GM12874 (cell line): ENCODE data around the gene TXNDC2.

Source experiments
- TF ChIP-seq, protein P1 (sequence below): IDR thresholded peaks from 2 replicates; pipeline ENCODE4 v1.5.1; 2011; ENCODE audit warnings: low read depth, mild to moderate bottlenecking, control low read depth, low read length, moderate library complexity; ENCODE audit not compliant: insufficient read depth

TXNDC2 gene

GRCh38 chr18:9927392-9928063 is 41.8 kb downstream of the TXNDC2 start:
- TF ChIP-seq, protein P1, sequence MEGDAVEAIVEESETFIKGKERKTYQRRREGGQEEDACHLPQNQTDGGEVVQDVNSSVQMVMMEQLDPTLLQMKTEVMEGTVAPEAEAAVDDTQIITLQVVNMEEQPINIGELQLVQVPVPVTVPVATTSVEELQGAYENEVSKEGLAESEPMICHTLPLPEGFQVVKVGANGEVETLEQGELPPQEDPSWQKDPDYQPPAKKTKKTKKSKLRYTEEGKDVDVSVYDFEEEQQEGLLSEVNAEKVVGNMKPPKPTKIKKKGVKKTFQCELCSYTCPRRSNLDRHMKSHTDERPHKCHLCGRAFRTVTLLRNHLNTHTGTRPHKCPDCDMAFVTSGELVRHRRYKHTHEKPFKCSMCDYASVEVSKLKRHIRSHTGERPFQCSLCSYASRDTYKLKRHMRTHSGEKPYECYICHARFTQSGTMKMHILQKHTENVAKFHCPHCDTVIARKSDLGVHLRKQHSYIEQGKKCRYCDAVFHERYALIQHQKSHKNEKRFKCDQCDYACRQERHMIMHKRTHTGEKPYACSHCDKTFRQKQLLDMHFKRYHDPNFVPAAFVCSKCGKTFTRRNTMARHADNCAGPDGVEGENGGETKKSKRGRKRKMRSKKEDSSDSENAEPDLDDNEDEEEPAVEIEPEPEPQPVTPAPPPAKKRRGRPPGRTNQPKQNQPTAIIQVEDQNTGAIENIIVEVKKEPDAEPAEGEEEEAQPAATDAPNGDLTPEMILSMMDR: no peak

- TF ChIP-seq, protein P1: no peak
Observed at GRCh38 chr18:9928646-9929259, 43.0 kb downstream of the TXNDC2 start.

- TF ChIP-seq, protein P1: no peak
Observed at GRCh38 chr18:9930299-9930884, 44.6 kb downstream of the TXNDC2 start.

GRCh38 chr18:9931146-9931545 is 45.4 kb downstream of the TXNDC2 start:
- TF ChIP-seq, protein P1: no peak

DNA sequence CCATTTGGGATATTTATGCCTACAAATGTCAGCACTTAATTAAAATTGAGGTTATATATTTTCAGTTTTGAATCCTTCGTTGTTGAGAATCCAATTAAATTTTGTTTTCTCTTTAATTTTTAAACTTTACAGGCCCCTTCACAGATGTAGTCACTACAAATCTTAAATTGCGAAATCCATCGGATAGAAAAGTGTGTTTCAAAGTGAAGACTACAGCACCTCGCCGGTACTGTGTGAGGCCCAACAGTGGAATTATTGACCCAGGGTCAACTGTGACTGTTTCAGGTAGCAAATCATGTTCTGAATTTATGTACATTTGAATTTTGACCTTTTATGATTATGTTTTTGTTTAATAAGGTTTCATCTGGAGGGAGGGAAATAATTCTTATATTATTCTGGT is 45.9 kb downstream of the TXNDC2 start:
- TF ChIP-seq, protein P1: no peak

DNA sequence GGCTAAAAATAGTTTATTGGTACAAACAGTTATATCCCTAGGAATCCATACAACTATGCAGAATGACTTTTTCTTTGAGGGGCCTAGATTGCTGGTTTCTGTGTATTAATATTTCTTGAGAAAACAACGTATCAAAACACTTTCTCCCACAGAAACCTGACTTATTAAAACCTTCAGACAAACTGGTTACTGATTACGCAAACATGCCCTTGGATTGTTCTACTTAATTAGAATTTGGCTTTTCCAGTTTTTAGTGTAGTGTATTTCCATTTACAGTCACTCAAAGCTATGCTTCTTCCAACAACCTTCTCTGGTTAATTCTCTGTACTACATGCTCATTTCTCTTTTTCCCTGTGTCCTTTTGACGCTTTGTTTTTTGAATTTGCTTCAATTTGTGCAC is 48.1 kb downstream of the TXNDC2 start:
- TF ChIP-seq, protein P1: no peak

DNA sequence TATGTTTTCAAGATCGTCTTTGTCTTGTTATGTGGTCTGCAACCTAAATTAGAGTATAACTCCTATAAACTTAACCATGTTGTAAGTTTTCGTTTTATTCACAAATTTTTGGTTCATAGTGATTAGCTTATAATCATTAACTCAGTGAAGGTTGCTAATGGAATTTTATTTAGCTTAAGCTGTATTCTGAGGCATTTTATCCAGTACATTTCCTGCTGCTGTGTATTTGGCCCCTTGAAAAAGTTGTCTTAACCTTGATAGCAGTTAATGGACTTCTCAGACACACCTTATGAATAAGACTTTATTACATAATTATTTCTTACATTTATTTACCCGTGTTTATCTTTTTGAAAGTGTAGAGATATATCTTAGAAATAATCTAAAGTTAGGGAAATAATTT is 48.5 kb downstream of the TXNDC2 start:
- TF ChIP-seq, protein P1: no peak
